ENCODE data around the gene ARPC3.

GRCh38 chr12:110424237-110424636 lies 25.9 kb downstream of the ARPC3 start:
- TF ChIP-seq, protein P1, sequence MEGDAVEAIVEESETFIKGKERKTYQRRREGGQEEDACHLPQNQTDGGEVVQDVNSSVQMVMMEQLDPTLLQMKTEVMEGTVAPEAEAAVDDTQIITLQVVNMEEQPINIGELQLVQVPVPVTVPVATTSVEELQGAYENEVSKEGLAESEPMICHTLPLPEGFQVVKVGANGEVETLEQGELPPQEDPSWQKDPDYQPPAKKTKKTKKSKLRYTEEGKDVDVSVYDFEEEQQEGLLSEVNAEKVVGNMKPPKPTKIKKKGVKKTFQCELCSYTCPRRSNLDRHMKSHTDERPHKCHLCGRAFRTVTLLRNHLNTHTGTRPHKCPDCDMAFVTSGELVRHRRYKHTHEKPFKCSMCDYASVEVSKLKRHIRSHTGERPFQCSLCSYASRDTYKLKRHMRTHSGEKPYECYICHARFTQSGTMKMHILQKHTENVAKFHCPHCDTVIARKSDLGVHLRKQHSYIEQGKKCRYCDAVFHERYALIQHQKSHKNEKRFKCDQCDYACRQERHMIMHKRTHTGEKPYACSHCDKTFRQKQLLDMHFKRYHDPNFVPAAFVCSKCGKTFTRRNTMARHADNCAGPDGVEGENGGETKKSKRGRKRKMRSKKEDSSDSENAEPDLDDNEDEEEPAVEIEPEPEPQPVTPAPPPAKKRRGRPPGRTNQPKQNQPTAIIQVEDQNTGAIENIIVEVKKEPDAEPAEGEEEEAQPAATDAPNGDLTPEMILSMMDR (IDR thresholded peaks at IDR 0.05): no peak
- no peak for TF ChIP-seq ZFX (IDR thresholded peaks at IDR 0.05; ENCODE audit: borderline replicate concordance)
